ENCODE results near the gene CBL. TPM values are rescaled to one million over a fixed set of nuclear protein-coding genes. Genes with fewer than 3 reads are reported as not detected.

Gene CBL
- total RNA-seq = 10 to 100 TPM in 1 of 2 donors, 1 to 10 TPM in 1; 8.5 to 14.5 TPM

GRCh38 chr11:119205574-119206510, at the start of gene CBL:
CBL (plus strand) TSS chr11:119206339; CDS start chr11:119206418, 79 bp downstream.
- Histone ChIP-seq H3K27me3 (no peaks in the 10 kb centered on the region), H3K4me1 (peaks cover 3 to 41% of the 10 kb centered on the region in 2 donors), H3K36me3 (no peaks in the 10 kb centered on the region), H3K9me3 (no peaks in the 10 kb centered on the region), H3K4me3 (peak within 1 kb of the TSS; percentile 95 to 100), H3K27ac (peak within 1 kb of the TSS; percentile 95 to 99)
- peak; percentile 95 for DNase-seq (ENCODE audit: low spot score)
- peak; percentile 96 to 98 for TF ChIP-seq CTCF (IDR thresholded peaks at IDR 0.05)

GRCh38 chr11:119156496-119156895, 49.6 kb upstream of the CBL start:
- no peaks in the 10 kb centered on the region for H3K4me1 ChIP-seq
- H3K36me3 ChIP-seq = no peaks in the 10 kb centered on the region
- TF ChIP-seq CTCF (IDR thresholded peaks at IDR 0.05) = no peak
- no peaks in the 10 kb centered on the region for H3K9me3 ChIP-seq
- no peak overlapping the region for H3K27ac ChIP-seq
- DNase-seq (ENCODE audit: low spot score) = no peak
- H3K4me3 ChIP-seq = no peak overlapping the region
- no peaks in the 10 kb centered on the region for H3K27me3 ChIP-seq

GRCh38 chr11:119157063-119157462, 49.1 kb upstream of the CBL start:
- H3K9me3 ChIP-seq = no peaks in the 10 kb centered on the region
- no peaks in the 10 kb centered on the region for H3K4me1 ChIP-seq
- H3K4me3 ChIP-seq = no peak overlapping the region
- H3K36me3 ChIP-seq = no peaks in the 10 kb centered on the region
- no peak overlapping the region for H3K27ac ChIP-seq
- TF ChIP-seq CTCF (IDR thresholded peaks at IDR 0.05) = no peak
- no peaks in the 10 kb centered on the region for H3K27me3 ChIP-seq
- DNase-seq (ENCODE audit: low spot score) = no peak

- Histone ChIP-seq H3K36me3 (no peaks in the 10 kb centered on the region), H3K9me3 (no peaks in the 10 kb centered on the region), H3K4me3 (no peak overlapping the region), H3K27ac (no peak overlapping the region), H3K27me3 (no peaks in the 10 kb centered on the region), H3K4me1 (no peaks in the 10 kb centered on the region)
- no peak for DNase-seq (ENCODE audit: low spot score)
- no peak for TF ChIP-seq CTCF (IDR thresholded peaks at IDR 0.05)
These were observed 47.7 kb upstream of the CBL start for GRCh38 chr11:119158467-119158866.

- no peak overlapping the region for H3K27ac ChIP-seq
- no peak for TF ChIP-seq CTCF (IDR thresholded peaks at IDR 0.05)
- no peaks in the 10 kb centered on the region for H3K36me3 ChIP-seq
- H3K4me1 ChIP-seq = no peaks in the 10 kb centered on the region
- no peaks in the 10 kb centered on the region for H3K9me3 ChIP-seq
- DNase-seq (ENCODE audit: low spot score) = no peak
- H3K4me3 ChIP-seq = no peak overlapping the region
- no peaks in the 10 kb centered on the region for H3K27me3 ChIP-seq
These were observed 46.0 kb upstream of the CBL start for GRCh38 chr11:119160151-119160550.

Measured in right atrium auricular region (tissue), 2 donors.